ENCODE measurements around the gene PF4V1.

DNA sequence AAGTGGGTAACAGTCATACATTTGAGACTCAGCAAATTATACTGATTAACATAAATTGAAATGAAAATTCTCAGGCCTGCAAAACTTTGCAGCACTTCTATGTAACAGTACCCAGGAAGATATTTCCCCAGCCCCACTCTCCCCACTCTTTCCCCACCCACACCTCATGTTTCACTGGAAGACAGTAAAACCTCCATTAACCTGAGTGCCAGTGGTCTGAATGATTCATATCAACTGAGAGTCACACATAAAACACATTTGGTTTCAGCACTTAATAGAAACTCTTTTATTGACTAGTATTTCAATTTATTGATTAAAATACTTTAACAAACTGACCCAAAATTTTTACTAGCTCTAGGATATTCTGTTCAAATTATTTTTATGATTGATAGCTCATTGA, 9.7 kb upstream of the PF4V1 start:
- TF ChIP-seq, protein P1, sequence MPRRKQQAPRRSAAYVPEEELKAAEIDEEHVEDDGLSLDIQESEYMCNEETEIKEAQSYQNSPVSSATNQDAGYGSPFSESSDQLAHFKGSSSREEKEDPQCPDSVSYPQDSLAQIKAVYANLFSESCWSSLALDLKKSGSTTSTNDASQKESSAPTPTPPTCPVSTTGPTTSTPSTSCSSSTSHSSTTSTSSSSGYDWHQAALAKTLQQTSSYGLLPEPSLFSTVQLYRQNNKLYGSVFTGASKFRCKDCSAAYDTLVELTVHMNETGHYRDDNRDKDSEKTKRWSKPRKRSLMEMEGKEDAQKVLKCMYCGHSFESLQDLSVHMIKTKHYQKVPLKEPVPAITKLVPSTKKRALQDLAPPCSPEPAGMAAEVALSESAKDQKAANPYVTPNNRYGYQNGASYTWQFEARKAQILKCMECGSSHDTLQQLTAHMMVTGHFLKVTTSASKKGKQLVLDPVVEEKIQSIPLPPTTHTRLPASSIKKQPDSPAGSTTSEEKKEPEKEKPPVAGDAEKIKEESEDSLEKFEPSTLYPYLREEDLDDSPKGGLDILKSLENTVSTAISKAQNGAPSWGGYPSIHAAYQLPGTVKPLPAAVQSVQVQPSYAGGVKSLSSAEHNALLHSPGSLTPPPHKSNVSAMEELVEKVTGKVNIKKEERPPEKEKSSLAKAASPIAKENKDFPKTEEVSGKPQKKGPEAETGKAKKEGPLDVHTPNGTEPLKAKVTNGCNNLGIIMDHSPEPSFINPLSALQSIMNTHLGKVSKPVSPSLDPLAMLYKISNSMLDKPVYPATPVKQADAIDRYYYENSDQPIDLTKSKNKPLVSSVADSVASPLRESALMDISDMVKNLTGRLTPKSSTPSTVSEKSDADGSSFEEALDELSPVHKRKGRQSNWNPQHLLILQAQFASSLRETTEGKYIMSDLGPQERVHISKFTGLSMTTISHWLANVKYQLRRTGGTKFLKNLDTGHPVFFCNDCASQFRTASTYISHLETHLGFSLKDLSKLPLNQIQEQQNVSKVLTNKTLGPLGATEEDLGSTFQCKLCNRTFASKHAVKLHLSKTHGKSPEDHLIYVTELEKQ (tag by site-specific recombination; IDR thresholded peaks at IDR 0.05; ENCODE audit: borderline replicate concordance): no peak
- no peak for TF ChIP-seq ZNF426 (tag by site-specific recombination; IDR thresholded peaks at IDR 0.05)
- TF ChIP-seq, protein P2, sequence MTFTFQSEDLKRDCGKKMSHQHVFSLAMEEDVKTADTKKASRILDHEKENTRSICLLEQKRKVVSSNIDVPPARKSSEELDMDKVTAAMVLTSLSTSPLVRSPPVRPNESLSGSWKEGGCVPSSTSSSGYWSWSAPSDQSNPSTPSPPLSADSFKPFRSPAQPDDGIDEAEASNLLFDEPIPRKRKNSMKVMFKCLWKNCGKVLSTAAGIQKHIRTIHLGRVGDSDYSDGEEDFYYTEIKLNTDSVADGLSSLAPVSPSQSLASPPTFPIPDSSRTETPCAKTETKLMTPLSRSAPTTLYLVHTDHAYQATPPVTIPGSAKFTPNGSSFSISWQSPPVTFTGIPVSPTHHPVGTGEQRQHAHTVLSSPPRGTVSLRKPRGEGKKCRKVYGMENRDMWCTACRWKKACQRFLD (tag by site-specific recombination; IDR thresholded peaks at IDR 0.05): no peak
- TF ChIP-seq, protein P3, sequence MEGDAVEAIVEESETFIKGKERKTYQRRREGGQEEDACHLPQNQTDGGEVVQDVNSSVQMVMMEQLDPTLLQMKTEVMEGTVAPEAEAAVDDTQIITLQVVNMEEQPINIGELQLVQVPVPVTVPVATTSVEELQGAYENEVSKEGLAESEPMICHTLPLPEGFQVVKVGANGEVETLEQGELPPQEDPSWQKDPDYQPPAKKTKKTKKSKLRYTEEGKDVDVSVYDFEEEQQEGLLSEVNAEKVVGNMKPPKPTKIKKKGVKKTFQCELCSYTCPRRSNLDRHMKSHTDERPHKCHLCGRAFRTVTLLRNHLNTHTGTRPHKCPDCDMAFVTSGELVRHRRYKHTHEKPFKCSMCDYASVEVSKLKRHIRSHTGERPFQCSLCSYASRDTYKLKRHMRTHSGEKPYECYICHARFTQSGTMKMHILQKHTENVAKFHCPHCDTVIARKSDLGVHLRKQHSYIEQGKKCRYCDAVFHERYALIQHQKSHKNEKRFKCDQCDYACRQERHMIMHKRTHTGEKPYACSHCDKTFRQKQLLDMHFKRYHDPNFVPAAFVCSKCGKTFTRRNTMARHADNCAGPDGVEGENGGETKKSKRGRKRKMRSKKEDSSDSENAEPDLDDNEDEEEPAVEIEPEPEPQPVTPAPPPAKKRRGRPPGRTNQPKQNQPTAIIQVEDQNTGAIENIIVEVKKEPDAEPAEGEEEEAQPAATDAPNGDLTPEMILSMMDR (tag by site-specific recombination; IDR thresholded peaks at IDR 0.05): no peak
- TF ChIP-seq ZNF121 (tag by site-specific recombination; IDR thresholded peaks at IDR 0.05): no peak
- no peak for TF ChIP-seq TCF7L2 (IDR thresholded peaks at IDR 0.05; ENCODE audit: borderline replicate concordance, low read depth, low read length)
- TF ChIP-seq ZBTB17 (tag by site-specific recombination; IDR thresholded peaks at IDR 0.05): no peak
- TF ChIP-seq, protein P4, sequence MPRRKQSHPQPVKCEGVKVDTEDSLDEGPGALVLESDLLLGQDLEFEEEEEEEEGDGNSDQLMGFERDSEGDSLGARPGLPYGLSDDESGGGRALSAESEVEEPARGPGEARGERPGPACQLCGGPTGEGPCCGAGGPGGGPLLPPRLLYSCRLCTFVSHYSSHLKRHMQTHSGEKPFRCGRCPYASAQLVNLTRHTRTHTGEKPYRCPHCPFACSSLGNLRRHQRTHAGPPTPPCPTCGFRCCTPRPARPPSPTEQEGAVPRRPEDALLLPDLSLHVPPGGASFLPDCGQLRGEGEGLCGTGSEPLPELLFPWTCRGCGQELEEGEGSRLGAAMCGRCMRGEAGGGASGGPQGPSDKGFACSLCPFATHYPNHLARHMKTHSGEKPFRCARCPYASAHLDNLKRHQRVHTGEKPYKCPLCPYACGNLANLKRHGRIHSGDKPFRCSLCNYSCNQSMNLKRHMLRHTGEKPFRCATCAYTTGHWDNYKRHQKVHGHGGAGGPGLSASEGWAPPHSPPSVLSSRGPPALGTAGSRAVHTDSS (tag by site-specific recombination; IDR thresholded peaks at IDR 0.05): no peak
- no peak for TF ChIP-seq ZNF19 (tag by site-specific recombination; IDR thresholded peaks at IDR 0.05; ENCODE audit: low read depth)
- TF ChIP-seq YY1 (tag by site-specific recombination; IDR thresholded peaks at IDR 0.05): no peak
- no peak for TF ChIP-seq ZNF530 (tag by site-specific recombination; IDR thresholded peaks at IDR 0.05; ENCODE audit: low read depth)
- no peak for TF ChIP-seq ZNF701 (tag by site-specific recombination; IDR thresholded peaks at IDR 0.05)
- TF ChIP-seq, protein P5, sequence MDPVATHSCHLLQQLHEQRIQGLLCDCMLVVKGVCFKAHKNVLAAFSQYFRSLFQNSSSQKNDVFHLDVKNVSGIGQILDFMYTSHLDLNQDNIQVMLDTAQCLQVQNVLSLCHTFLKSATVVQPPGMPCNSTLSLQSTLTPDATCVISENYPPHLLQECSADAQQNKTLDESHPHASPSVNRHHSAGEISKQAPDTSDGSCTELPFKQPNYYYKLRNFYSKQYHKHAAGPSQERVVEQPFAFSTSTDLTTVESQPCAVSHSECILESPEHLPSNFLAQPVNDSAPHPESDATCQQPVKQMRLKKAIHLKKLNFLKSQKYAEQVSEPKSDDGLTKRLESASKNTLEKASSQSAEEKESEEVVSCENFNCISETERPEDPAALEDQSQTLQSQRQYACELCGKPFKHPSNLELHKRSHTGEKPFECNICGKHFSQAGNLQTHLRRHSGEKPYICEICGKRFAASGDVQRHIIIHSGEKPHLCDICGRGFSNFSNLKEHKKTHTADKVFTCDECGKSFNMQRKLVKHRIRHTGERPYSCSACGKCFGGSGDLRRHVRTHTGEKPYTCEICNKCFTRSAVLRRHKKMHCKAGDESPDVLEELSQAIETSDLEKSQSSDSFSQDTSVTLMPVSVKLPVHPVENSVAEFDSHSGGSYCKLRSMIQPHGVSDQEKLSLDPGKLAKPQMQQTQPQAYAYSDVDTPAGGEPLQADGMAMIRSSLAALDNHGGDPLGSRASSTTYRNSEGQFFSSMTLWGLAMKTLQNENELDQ (tag by site-specific recombination; IDR thresholded peaks at IDR 0.05; ENCODE audit: low read depth): no peak
- TF ChIP-seq, protein P6, sequence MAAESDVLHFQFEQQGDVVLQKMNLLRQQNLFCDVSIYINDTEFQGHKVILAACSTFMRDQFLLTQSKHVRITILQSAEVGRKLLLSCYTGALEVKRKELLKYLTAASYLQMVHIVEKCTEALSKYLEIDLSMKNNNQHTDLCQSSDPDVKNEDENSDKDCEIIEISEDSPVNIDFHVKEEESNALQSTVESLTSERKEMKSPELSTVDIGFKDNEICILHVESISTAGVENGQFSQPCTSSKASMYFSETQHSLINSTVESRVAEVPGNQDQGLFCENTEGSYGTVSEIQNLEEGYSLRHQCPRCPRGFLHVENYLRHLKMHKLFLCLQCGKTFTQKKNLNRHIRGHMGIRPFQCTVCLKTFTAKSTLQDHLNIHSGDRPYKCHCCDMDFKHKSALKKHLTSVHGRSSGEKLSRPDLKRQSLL (tag by site-specific recombination; IDR thresholded peaks at IDR 0.05): no peak
